H1 (cell line): ENCODE data around the gene MCF2L2. TPM values are rescaled to one million over a fixed set of nuclear protein-coding genes. Genes with fewer than 3 reads are reported as not detected.

ENCODE experiments used
- CTCF ChIA-PET: fragments of 300-600 bp; sonication (Branson Sonifier 250); formaldehyde crosslinking; loops from one replicate; lab custom pipeline; 2021; ENCODE audit not compliant: partially characterized antibody; lab: Charles Lee
- POLR2A ChIA-PET: fragments of 300-600 bp; sonication (Branson Sonifier 250); formaldehyde crosslinking; loops from one replicate; lab custom pipeline; 2021; ENCODE audit warnings: inconsistent platforms; ENCODE audit not compliant: partially characterized antibody; lab: Charles Lee
- DNase-seq, 2 experiments: peaks; one replicate each; pipeline versions ENCODE4 v3.0.0 to v3.0.0-alpha.2; 2010 to 2022; ENCODE audit warnings: low spot score in 2 of 2, low read depth in 1 of 2, mixed read lengths in 1 of 2
- FAIRE-seq: peaks from 2 replicates; lab custom pipeline; 2011; peaks lifted over from hg19 to GRCh38; lab: Jason Lieb, UNC
- H2AFZ ChIP-seq: 2 replicates; pipeline ENCODE4 v1.8.1; 2012; ENCODE audit warnings: low read length, inconsistent platforms
- H2AK5ac ChIP-seq: 2 replicates; pipeline ENCODE4 v1.6.1; 2013; ENCODE audit warnings: low read depth, low read length
- H2BK120ac ChIP-seq: replicated peaks from 2 replicates; pipeline ENCODE3; 2013; ENCODE audit warnings: low read depth, low read length, inconsistent platforms
- H2BK12ac ChIP-seq: 2 replicates; pipeline ENCODE4 v1.6.1; 2013; ENCODE audit warnings: low read depth, low read length
- H2BK15ac ChIP-seq: 2 replicates; pipeline ENCODE4 v1.6.1; 2013; ENCODE audit warnings: low read length
- H2BK20ac ChIP-seq: 2 replicates; pipeline ENCODE4 v1.6.1; 2013; ENCODE audit warnings: low read length
- H2BK5ac ChIP-seq: 2 replicates; pipeline ENCODE4 v1.6.1; 2013; ENCODE audit warnings: low read depth, low read length
- H3K14ac ChIP-seq: 2 replicates; pipeline ENCODE4 v1.6.1; 2013; ENCODE audit warnings: inconsistent platforms; ENCODE audit not compliant: insufficient read length
- H3K18ac ChIP-seq: 2 replicates; pipeline ENCODE4 v1.6.1; 2013; ENCODE audit warnings: low read length; ENCODE audit errors: extremely low read depth
- H3K23ac ChIP-seq: 2 replicates; pipeline ENCODE4 v1.6.1; 2013; ENCODE audit warnings: inconsistent platforms; ENCODE audit not compliant: insufficient read length
- H3K23me2 ChIP-seq: 2 replicates; pipeline ENCODE4 v1.6.1; 2013; ENCODE audit warnings: low read depth, low read length
- H3K27ac ChIP-seq: 2 replicates; pipeline ENCODE4 v1.6.1; 2011; ENCODE audit warnings: low read depth, low read length, inconsistent platforms
- H3K27me3 ChIP-seq, 4 experiments: replicated peaks in 1 of 4; 1 replicate in 1 of 4; 2 replicates in 3 of 4; pipeline versions ENCODE4 v1.6.1 to v1.8.1; 2011 to 2013; ENCODE audit warnings: low read length in 3 of 4, mild to moderate bottlenecking in 3 of 4, inconsistent platforms in 2 of 4, mixed read lengths in 2 of 4, moderate library complexity in 1 of 4; ENCODE audit not compliant: control insufficient read depth in 3 of 4, insufficient read depth in 3 of 4; ENCODE audit errors: extremely low read depth in 1 of 4
- H3K36me3 ChIP-seq, 4 experiments: 2 replicates each; pipeline versions ENCODE4 v1.6.1 to v1.8.1; 2011 to 2013; ENCODE audit warnings: mild to moderate bottlenecking in 4 of 4, low read length in 3 of 4, moderate library complexity in 2 of 4, control low read depth in 1 of 4, inconsistent platforms in 1 of 4; ENCODE audit not compliant: insufficient read depth in 4 of 4, control insufficient read depth in 2 of 4
- H3K4ac ChIP-seq: replicated peaks from 2 replicates; pipeline ENCODE3; 2013; ENCODE audit warnings: low read length, low read depth, mixed read lengths, inconsistent platforms; ENCODE audit not compliant: insufficient read length
- H3K4me1 ChIP-seq, 4 experiments: replicated peaks in 1 of 4; 1 replicate in 1 of 4; 2 replicates in 3 of 4; pipeline versions ENCODE4 v1.6.1 to v1.8.1; 2011 to 2013; ENCODE audit warnings: low read length in 3 of 4, inconsistent platforms in 2 of 4, mixed read lengths in 1 of 4; ENCODE audit not compliant: insufficient read depth in 4 of 4, control insufficient read depth in 3 of 4
- H3K4me2 ChIP-seq, 2 experiments: 2 replicates each; pipeline versions ENCODE4 v1.6.1 to v1.8.1; 2011 to 2013; ENCODE audit warnings: low read depth in 2 of 2, low read length in 2 of 2, control low read depth in 1 of 2, inconsistent platforms in 1 of 2, mild to moderate bottlenecking in 1 of 2; ENCODE audit not compliant: insufficient read depth in 1 of 2
- H3K4me3 ChIP-seq, 4 experiments: fragments of 200-600, 300-600 bp in 1 of 4; sonication (generic), shearing (Covaris generic), sonication (Bioruptor Twin) in 1 of 4; 2 replicates each; pipeline versions ENCODE4 v1.5.1 to v1.8.1; 2011 to 2016; ENCODE audit warnings: low read length in 4 of 4, low read depth in 3 of 4, control low read depth in 2 of 4, inconsistent platforms in 2 of 4, mild to moderate bottlenecking in 2 of 4, mixed read lengths in 1 of 4, moderate library complexity in 1 of 4; ENCODE audit not compliant: insufficient read depth in 2 of 4; ENCODE audit errors: extremely low read depth in 1 of 4
- H3K56ac ChIP-seq: replicated peaks from 2 replicates; pipeline ENCODE3; 2013; ENCODE audit warnings: low read depth, mild to moderate bottlenecking, mixed read lengths, low read length, inconsistent platforms; ENCODE audit not compliant: insufficient read length
- H3K79me1 ChIP-seq: 2 replicates; pipeline ENCODE4 v1.6.1; 2013; ENCODE audit warnings: low read depth, low read length, control low read depth
- H3K79me2 ChIP-seq, 2 experiments: 2 replicates each; pipeline versions ENCODE4 v1.6.1 to v1.8.1; 2012 to 2013; ENCODE audit warnings: low read length in 2 of 2, mild to moderate bottlenecking in 2 of 2, inconsistent platforms in 1 of 2; ENCODE audit not compliant: insufficient read depth in 2 of 2, control insufficient read depth in 1 of 2
- H3K9ac ChIP-seq, 4 experiments: replicated peaks in 1 of 4; 1 replicate in 1 of 4; 2 replicates in 3 of 4; pipeline versions ENCODE4 v1.6.1 to v1.8.1; 2011 to 2013; ENCODE audit warnings: low read depth in 3 of 4, low read length in 3 of 4, control low read depth in 2 of 4, mild to moderate bottlenecking in 2 of 4, moderate library complexity in 2 of 4, inconsistent platforms in 1 of 4; ENCODE audit errors: extremely low read depth in 1 of 4
- H3K9me3 ChIP-seq, 2 experiments: 2 replicates each; pipeline versions ENCODE4 v1.6.1 to v1.8.1; 2012 to 2013; ENCODE audit warnings: mild to moderate bottlenecking in 2 of 2, moderate library complexity in 2 of 2, control low read depth in 1 of 2, inconsistent platforms in 1 of 2, low read depth in 1 of 2, low read length in 1 of 2, mixed read lengths in 1 of 2; ENCODE audit not compliant: insufficient read depth in 2 of 2
- H4K20me1 ChIP-seq, 2 experiments: replicated peaks in 1 of 2; 2 replicates each; pipeline versions ENCODE3 to v1.8.1; 2011 to 2013; ENCODE audit warnings: inconsistent platforms in 2 of 2, low read length in 2 of 2, mild to moderate bottlenecking in 1 of 2; ENCODE audit not compliant: insufficient read depth in 2 of 2, control insufficient read depth in 1 of 2
- H4K5ac ChIP-seq: 2 replicates; pipeline ENCODE4 v1.6.1; 2013; ENCODE audit warnings: low read length, low read depth, mixed read lengths, inconsistent platforms; ENCODE audit not compliant: insufficient read length
- H4K8ac ChIP-seq: 2 replicates; pipeline ENCODE4 v1.8.0; 2013; ENCODE audit warnings: mild to moderate bottlenecking, moderate library complexity, low read length, inconsistent platforms; ENCODE audit not compliant: insufficient read depth; ENCODE audit errors: extremely low read depth
- H4K91ac ChIP-seq: replicated peaks from 2 replicates; pipeline ENCODE3; 2013; ENCODE audit warnings: low read length, mixed read lengths, inconsistent platforms; ENCODE audit not compliant: insufficient read length
- CHD2 ChIP-seq: IDR thresholded peaks from 2 replicates; pipeline ENCODE4 v1.6.1; 2012; ENCODE audit warnings: low read length, improper control_type of control experiment
- GTF2F1 ChIP-seq: IDR thresholded peaks from 2 replicates; pipeline ENCODE4 v1.6.1; 2012; ENCODE audit warnings: low read depth, low read length, improper control_type of control experiment, borderline replicate concordance
- NRF1 ChIP-seq: IDR thresholded peaks from 2 replicates; pipeline ENCODE4 v1.6.1; 2011; ENCODE audit warnings: mild to moderate bottlenecking, low read depth, low read length, improper control_type of control experiment
- SP2 ChIP-seq: IDR thresholded peaks from 2 replicates; pipeline ENCODE4 v1.6.1; 2012; ENCODE audit warnings: mild to moderate bottlenecking, low read length, inconsistent platforms
- SRF ChIP-seq: IDR thresholded peaks from 2 replicates; pipeline ENCODE4 v1.6.1; 2011; ENCODE audit warnings: mild to moderate bottlenecking, low read depth, low read length, moderate library complexity
- polyA plus RNA-seq, 7 experiments: library from polyadenylated mRNA; depleted of rRNA in 3 of 7; stranded (reverse) in 5 of 7; unstranded in 2 of 7; fragments of >200 nt in 5 of 7; fragments of 200-250 nt in 2 of 7; gene quantifications; 1 replicate in 5 of 7; 2 replicates in 1 of 7; 4 replicates in 1 of 7; pipeline versions ENCODE4 v1.2.1 to v1.2.3, GENCODE V29; 2011 to 2013; ENCODE audit warnings: missing spikeins in 2 of 7, mixed read lengths in 2 of 7
- total RNA-seq: library from RNA; stranded (reverse); fragmentation: NEBNext Ultra II Directional; extraction: Animal tissue kit (Norgen Biotek cat#: 25700); gene quantifications from 2 replicates; pipeline ENCODE4 v1.2.1, GENCODE V29; 2021

The MCF2L2 gene
- total and polyA plus RNA-seq, 2 of the 8 experiments (the other 6 are each of a cell fraction or from before 2014, with no cell fraction given): 4.1 to 13.7 TPM

DNA sequence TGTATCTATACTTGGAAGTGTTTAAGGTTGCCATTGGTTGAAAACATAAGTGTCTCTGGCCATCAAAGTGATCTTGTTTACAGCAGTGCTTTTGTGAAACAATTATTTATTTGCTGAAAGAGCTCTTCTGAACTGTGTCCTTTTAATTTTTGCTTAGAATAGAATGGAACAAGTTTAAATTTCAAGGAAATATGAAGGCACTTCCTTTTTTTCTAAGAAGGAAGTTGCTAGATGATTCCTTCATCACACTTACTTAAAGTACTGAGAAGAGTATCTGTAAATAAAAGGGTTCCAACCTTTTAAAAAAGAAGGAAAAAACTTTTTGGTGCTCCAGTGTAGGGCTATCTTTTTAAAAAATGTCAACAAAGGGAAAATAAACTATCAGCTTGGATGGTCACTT, 155.6 kb downstream of the MCF2L2 start:
- H2BK15ac ChIP-seq: no peak overlapping the region
- H3K4me2 ChIP-seq: no peak overlapping the region
- no peak overlapping the region for H2BK12ac ChIP-seq
- H2BK5ac ChIP-seq: no peak overlapping the region
- H3K4me3 ChIP-seq: no peak overlapping the region
- H2AFZ ChIP-seq: no peak overlapping the region
- no peaks in the 10 kb centered on the region for H3K9me3 ChIP-seq
- no peak overlapping the region for H4K5ac ChIP-seq
- no peaks in the 10 kb centered on the region for H3K23me2 ChIP-seq
- CTCF ChIA-PET: no interaction called here
- no peak overlapping the region for H3K27ac ChIP-seq
- FAIRE-seq: no peak
- H3K4ac ChIP-seq: no peak overlapping the region
- POLR2A ChIA-PET: no interaction called here
- H3K4me1 ChIP-seq: peaks cover 0 to 9% (median 5%) of the 10 kb centered on the region in 4 experiments; a peak in 6 of 7 replicates
- H2BK120ac ChIP-seq: no peak overlapping the region
- H3K27me3 ChIP-seq: no peaks in the 10 kb centered on the region
- no peaks in the 10 kb centered on the region for H4K20me1 ChIP-seq
- H3K9ac ChIP-seq: no peak overlapping the region
- H3K14ac ChIP-seq: no peak overlapping the region
- H3K23ac ChIP-seq: no peak overlapping the region
- no peak overlapping the region for H4K8ac ChIP-seq
- no peak overlapping the region for H3K18ac ChIP-seq
- H2AK5ac ChIP-seq: no peak overlapping the region
- H3K36me3 ChIP-seq: peaks cover 0 to 6% (median 3%) of the 10 kb centered on the region in 4 experiments; a peak in 2 of 8 replicates
- no peak for DNase-seq
- H3K79me2 ChIP-seq: 0 out of 4 replicates have a peak, but pooled peaks cover 0 to 4% of the 10 kb centered on the region in 2 experiments
- H2BK20ac ChIP-seq: no peak overlapping the region
- TF ChIP-seq SRF (no peak), SP2 (no peak), GTF2F1 (no peak), CHD2 (no peak), NRF1 (no peak)
- TF ChIP-seq, all 59 proteins: peak for 0
- H3K56ac ChIP-seq: no peak overlapping the region
- no peaks in the 10 kb centered on the region for H3K79me1 ChIP-seq
- no peak overlapping the region for H4K91ac ChIP-seq
